HG03064 (cell line): ENCODE measurements around the gene RAVER1.

Experiments used
- ATAC-seq: cut with Tn5 transposase; IDR thresholded peaks from one replicate; pipeline ENCODE4 v1.9.1; 2021; ENCODE audit warnings: low read depth; ENCODE audit not compliant: unreplicated experiment

RAVER1 gene

GRCh38 chr19:10318807-10319682 lies 14.3 kb downstream of the RAVER1 start:
- no peak for ATAC-seq

GRCh38 chr19:10317857-10318462 lies 15.4 kb downstream of the RAVER1 start:
- ATAC-seq, result no peak

GRCh38 chr19:10317045-10317856 lies 16.1 kb downstream of the RAVER1 start:
- ATAC-seq, result no peak

- no peak for ATAC-seq
Measured at GRCh38 chr19:10316229-10317044, 16.9 kb downstream of the RAVER1 start.

- ATAC-seq, result no peak
Measured at GRCh38 chr19:10315335-10316214, 17.8 kb downstream of the RAVER1 start, which contains the start of gene FDX2. Gene FDX2 (minus strand): TSS chr19:10316015. CDS start chr19:10315996, 19 bp downstream.

- no peak for ATAC-seq
Measured at GRCh38 chr19:10309423-10309822, 23.9 kb downstream of the RAVER1 start, which contains the start of gene ZGLP1. Gene ZGLP1 (minus strand): TSS chr19:10309815.

GRCh38 chr19:10306327-10306726 lies 27.0 kb downstream of the RAVER1 start:
- ATAC-seq, result no peak

GRCh38 chr19:10305139-10305806 lies 28.1 kb downstream of the RAVER1 start:
- ATAC-seq, result no peak

- ATAC-seq, result no peak
Measured at GRCh38 chr19:10299545-10300458, 33.5 kb downstream of the RAVER1 start.

GRCh38 chr19:10295847-10296591 lies 37.3 kb downstream of the RAVER1 start:
- no peak for ATAC-seq

GRCh38 chr19:10295305-10295846 lies 38.0 kb downstream of the RAVER1 start:
- ATAC-seq, result no peak

GRCh38 chr19:10294368-10294697 lies 39.0 kb downstream of the RAVER1 start:
- ATAC-seq, result no peak

- no peak for ATAC-seq
Measured at GRCh38 chr19:10293637-10294367, 39.5 kb downstream of the RAVER1 start.

- ATAC-seq, result no peak
Measured at GRCh38 chr19:10292789-10293636, 40.3 kb downstream of the RAVER1 start.

GRCh38 chr19:10292206-10292788 lies 41.0 kb downstream of the RAVER1 start:
- ATAC-seq, result peak; percentile 42
